ENCODE results near the gene CYP24A1.

Gene CYP24A1

DNA sequence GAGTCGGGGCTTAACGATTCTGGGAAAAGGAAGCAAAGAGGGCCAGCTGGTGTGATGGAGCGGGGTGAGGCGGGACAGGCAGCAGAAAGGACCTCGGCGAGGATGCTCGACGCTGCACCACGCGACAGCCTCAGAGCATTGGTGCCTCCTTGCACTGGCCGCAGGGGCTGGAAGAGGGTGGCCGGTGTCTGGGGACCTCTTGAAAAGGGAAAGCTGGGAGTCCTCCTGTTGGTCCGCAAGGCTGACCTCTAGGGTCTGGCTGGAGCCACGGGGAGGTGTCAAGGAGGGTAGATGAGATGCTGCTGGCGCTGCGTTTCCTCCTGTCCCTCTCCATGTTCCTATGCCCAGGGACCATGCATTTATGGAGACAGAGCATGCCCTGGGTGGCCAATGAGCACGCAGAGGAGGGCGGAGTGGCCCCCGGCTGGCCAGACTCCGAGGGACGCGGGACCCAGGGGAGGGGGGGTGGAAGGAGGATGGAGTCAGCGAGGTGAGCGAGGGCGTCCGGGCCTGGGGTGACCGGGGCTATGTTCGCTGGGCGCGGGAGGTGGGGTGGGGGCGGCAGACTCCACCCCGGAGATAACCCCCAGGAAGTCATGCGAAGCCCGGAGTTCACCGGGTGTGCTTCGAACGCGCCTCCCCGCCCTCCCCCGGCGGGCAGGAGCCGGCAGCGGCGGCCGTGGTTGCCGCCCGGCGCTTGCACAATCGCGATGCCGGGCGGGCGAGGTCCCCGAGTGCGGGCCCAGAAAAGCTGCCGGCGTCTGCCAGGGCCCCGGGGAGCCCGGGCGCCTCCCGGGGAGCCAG lies at the start of gene CYP24A1:
CYP24A1 (minus strand) TSS at position 334 of the 804 bp plus-strand sequence. CDS start 407 bp downstream, outside the sequence.
- peaks cover 15 to 19% of the 10 kb centered on the region in 2 donors for H3K4me1 Mint-ChIP-seq
- DNase-seq (no peak), ATAC-seq (replicated peaks) (no peak)
- H3K27me3 Mint-ChIP-seq: peaks cover 58 to 64% of the 10 kb centered on the region in 2 donors
- H3K4me3 Mint-ChIP-seq: peak within 1 kb of the TSS; percentile 43 to 56
- H3K27ac Mint-ChIP-seq: no peak within 1 kb of the TSS
- no peaks in the 10 kb centered on the region for H3K9me3 Mint-ChIP-seq
- H3K36me3 Mint-ChIP-seq: no peaks in the 10 kb centered on the region

- H3K4me1 Mint-ChIP-seq: peaks cover 12 to 18% of the 10 kb centered on the region in 2 donors
- no peak overlapping the region for H3K4me3 Mint-ChIP-seq
- H3K27ac Mint-ChIP-seq: no peak overlapping the region
- H3K36me3 Mint-ChIP-seq: peaks cover 8 to 13% of the 10 kb centered on the region in 2 donors
- DNase-seq (no peak), ATAC-seq (replicated peaks) (no peak)
- peaks cover 11% of the 10 kb centered on the region in 2 donors for H3K9me3 Mint-ChIP-seq
- H3K27me3 Mint-ChIP-seq: no peaks in the 10 kb centered on the region
These were observed 49.5 kb upstream of the CYP24A1 start for GRCh38 chr20:54223285-54223684.

DNA sequence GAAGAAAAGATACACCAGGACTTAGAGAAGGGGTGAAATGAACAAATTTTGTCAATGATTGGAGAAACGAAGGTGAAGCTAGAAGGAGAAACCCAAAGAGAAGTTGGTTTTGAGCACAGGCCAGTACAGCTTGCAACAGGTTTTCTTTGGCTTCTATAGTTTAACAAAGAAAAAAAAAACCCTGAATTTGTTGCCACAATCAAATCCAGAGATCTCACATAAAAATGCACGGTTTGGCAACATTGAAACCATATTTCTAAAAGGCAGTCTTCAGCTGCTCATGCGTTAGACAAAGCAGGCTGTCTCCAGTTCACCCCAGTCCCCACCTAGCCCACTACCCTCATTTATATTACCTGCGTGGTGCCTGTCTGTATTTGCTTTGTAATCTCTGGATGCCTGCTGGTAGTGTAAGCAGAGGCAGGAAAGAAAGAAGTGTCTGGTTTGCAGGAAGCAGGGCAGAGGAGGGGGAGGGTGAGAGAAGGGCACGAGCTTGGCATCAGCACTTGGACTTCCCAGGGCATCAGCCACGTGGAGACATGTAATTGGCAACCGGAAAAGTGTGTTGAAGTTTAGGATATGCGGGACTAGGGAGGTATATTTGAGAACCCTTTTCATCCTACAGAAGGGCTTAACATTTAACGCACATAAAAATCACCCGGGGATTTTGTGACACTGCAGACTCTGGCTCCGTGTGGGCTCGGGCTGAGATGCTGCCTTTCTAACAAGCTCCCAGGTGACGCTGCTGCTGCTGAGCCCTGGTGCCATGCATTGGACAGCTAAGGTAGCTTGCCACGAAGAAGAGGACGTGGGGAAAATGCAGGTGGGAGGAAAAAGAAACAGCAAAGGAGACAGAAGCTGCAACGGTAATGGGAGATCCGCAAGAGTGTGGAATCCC lies 48.5 kb upstream of the CYP24A1 start:
- no peak overlapping the region for H3K27ac Mint-ChIP-seq
- ATAC-seq (replicated peaks): no peak
- H3K4me3 Mint-ChIP-seq: no peak overlapping the region

GRCh38 chr20:54221353-54221752 lies 47.6 kb upstream of the CYP24A1 start:
- ATAC-seq (replicated peaks) (no peak), DNase-seq (no peak)
- no peak overlapping the region for H3K4me3 Mint-ChIP-seq
- H3K4me1 Mint-ChIP-seq: peaks cover 0 to 2% of the 10 kb centered on the region in 2 donors
- no peaks in the 10 kb centered on the region for H3K27me3 Mint-ChIP-seq
- H3K27ac Mint-ChIP-seq: no peak overlapping the region
- no peaks in the 10 kb centered on the region for H3K9me3 Mint-ChIP-seq
- peaks cover 12 to 24% of the 10 kb centered on the region in 2 donors for H3K36me3 Mint-ChIP-seq

More for the DNA sequence above, 48.5 kb upstream of the CYP24A1 start:
- peaks cover 7 to 19% of the 10 kb centered on the region in 2 donors for H3K36me3 Mint-ChIP-seq
- H3K27me3 Mint-ChIP-seq: no peaks in the 10 kb centered on the region
- H3K4me1 Mint-ChIP-seq: peaks cover 4 to 11% of the 10 kb centered on the region in 2 donors
- DNase-seq: no peak
- H3K9me3 Mint-ChIP-seq: peaks cover 3% of the 10 kb centered on the region in 2 donors

- H3K36me3 Mint-ChIP-seq: peaks cover 12 to 26% of the 10 kb centered on the region in 2 donors
- H3K4me1 Mint-ChIP-seq: no peaks in the 10 kb centered on the region
- DNase-seq: no peak
- no peak overlapping the region for H3K4me3 Mint-ChIP-seq
- no peaks in the 10 kb centered on the region for H3K27me3 Mint-ChIP-seq
- no peak overlapping the region for H3K27ac Mint-ChIP-seq
- no peaks in the 10 kb centered on the region for H3K9me3 Mint-ChIP-seq
- ATAC-seq (replicated peaks): no peak
These were observed 46.9 kb upstream of the CYP24A1 start for GRCh38 chr20:54220722-54221121.

GRCh38 chr20:54219751-54220426 lies 46.1 kb upstream of the CYP24A1 start:
- H3K4me3 Mint-ChIP-seq: no peak overlapping the region
- H3K27ac Mint-ChIP-seq: no peak overlapping the region
- peaks cover 12 to 28% of the 10 kb centered on the region in 2 donors for H3K36me3 Mint-ChIP-seq
- DNase-seq (no peak), ATAC-seq (replicated peaks) (no peak)
- no peaks in the 10 kb centered on the region for H3K4me1 Mint-ChIP-seq
- no peaks in the 10 kb centered on the region for H3K27me3 Mint-ChIP-seq
- H3K9me3 Mint-ChIP-seq: no peaks in the 10 kb centered on the region

GRCh38 chr20:54218470-54218869 lies 44.7 kb upstream of the CYP24A1 start:
- Mint-ChIP-seq H3K36me3 (peaks cover 12 to 28% of the 10 kb centered on the region in 2 donors), H3K27me3 (no peaks in the 10 kb centered on the region), H3K9me3 (no peaks in the 10 kb centered on the region), H3K4me1 (no peaks in the 10 kb centered on the region), H3K4me3 (no peak overlapping the region), H3K27ac (no peak overlapping the region)
- DNase-seq (no peak), ATAC-seq (replicated peaks) (no peak)

DNA sequence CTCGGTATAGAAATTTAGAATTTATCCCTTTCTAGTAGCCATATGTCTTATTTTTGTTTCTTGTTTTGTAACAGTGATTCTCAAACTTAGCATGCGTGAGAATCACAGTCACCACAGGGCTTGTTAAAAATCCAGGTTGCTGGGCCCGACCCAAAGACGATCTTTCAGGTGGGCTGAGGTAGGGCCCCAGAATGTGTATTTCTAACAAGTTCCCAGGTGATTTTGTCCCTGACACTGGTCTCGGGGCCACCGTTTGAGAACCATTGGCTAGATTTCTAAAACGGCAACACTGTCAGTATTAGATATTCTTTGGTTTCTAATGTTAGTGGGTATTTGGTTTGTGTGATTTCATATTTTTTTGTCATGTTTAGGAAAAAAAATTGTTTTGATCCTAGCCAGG lies 44.0 kb upstream of the CYP24A1 start:
- peaks cover 12 to 22% of the 10 kb centered on the region in 2 donors for H3K36me3 Mint-ChIP-seq
- no peak for ATAC-seq (replicated peaks)
- no peak overlapping the region for H3K4me3 Mint-ChIP-seq
- H3K9me3 Mint-ChIP-seq: no peaks in the 10 kb centered on the region
- no peak overlapping the region for H3K27ac Mint-ChIP-seq
- no peaks in the 10 kb centered on the region for H3K27me3 Mint-ChIP-seq
- no peak for DNase-seq
- H3K4me1 Mint-ChIP-seq: no peaks in the 10 kb centered on the region

- H3K27ac Mint-ChIP-seq: no peak overlapping the region
- DNase-seq: no peak
These were observed 41.5 kb upstream of the CYP24A1 start for GRCh38 chr20:54215157-54215789.

DNA sequence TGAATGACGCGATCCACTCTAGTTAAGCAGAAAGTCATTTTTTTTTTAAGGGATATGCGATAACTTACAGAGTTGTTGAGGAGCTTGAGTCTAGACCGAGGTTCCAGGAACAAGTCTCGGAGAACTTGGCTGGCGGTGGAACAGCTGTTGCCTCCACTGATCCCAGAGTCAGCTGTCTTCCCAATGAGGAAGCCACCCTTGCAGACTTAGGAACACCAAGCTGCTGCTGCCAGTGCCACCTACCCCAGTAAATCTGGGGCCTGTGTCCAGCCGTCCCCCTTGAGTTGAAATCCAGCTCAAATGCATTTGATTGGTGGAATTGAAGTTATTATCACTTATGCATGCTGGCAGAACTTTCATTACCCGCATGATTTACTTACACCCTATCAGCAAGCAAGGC lies 40.8 kb upstream of the CYP24A1 start:
- H3K4me3 Mint-ChIP-seq: no peak overlapping the region
- H3K36me3 Mint-ChIP-seq: peaks cover 6 to 15% of the 10 kb centered on the region in 2 donors
- no peaks in the 10 kb centered on the region for H3K27me3 Mint-ChIP-seq
- H3K4me1 Mint-ChIP-seq: peaks cover 6 to 9% of the 10 kb centered on the region in 2 donors
- DNase-seq (no peak), ATAC-seq (replicated peaks) (no peak)
- no peaks in the 10 kb centered on the region for H3K9me3 Mint-ChIP-seq
- no peak overlapping the region for H3K27ac Mint-ChIP-seq

More at GRCh38 chr20:54215157-54215789, 41.5 kb upstream of the CYP24A1 start:
- no peak for ATAC-seq (replicated peaks)
- Mint-ChIP-seq H3K4me1 (peaks cover 0 to 5% of the 10 kb centered on the region in 2 donors), H3K9me3 (no peaks in the 10 kb centered on the region), H3K36me3 (peaks cover 6 to 15% of the 10 kb centered on the region in 2 donors), H3K4me3 (no peak overlapping the region), H3K27me3 (no peaks in the 10 kb centered on the region)

DNA sequence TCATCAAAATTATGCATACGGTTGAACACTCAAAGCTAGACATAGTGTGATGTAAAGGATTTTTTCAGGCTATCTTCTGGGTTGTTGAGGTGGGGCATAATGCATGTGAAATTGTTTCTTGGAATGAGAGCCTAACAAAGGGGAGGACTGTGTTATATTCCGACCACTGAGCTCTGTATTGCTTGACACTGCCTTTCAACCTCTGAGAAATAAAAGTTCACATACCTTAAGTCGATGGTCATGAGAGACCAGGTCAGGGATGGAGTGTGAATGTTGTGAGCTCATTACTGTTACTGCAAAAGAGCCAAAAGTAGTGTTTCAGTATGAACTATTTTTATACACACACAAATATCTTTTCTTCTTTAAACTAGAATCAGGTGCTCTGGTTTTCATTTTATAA lies 39.1 kb upstream of the CYP24A1 start:
- Mint-ChIP-seq H3K36me3 (peaks cover 6 to 15% of the 10 kb centered on the region in 2 donors), H3K27ac (no peak overlapping the region), H3K4me1 (peaks cover 17 to 19% of the 10 kb centered on the region in 2 donors), H3K27me3 (no peaks in the 10 kb centered on the region), H3K4me3 (no peak overlapping the region), H3K9me3 (no peaks in the 10 kb centered on the region)
- no peak for ATAC-seq (replicated peaks)
- DNase-seq: no peak

DNA sequence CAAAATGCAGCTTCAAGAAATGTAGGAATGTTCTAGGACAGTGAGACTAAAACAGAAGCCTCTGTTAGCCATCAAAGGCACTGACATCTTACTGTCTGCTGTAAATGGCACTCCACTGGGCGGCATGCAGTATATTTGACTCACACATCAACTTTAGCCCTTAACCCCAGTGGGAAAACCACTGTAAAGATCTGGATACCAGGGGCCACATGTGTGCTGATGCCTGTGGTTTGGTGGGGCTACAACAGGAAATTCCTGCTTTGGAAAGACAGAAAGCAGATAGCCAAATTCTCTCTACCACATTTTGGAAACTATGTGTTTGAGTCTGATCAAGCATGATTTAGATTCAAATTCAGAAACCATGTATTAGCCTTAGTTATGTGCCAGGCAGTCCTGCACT lies 38.4 kb upstream of the CYP24A1 start:
- Mint-ChIP-seq H3K27ac (no peak overlapping the region), H3K36me3 (peaks cover 6 to 9% of the 10 kb centered on the region in 2 donors)

GRCh38 chr20:54209216-54209813 lies 35.5 kb upstream of the CYP24A1 start:
- ATAC-seq (replicated peaks) (no peak), DNase-seq (no peak)
- H3K36me3 Mint-ChIP-seq: no peaks in the 10 kb centered on the region
- no peaks in the 10 kb centered on the region for H3K9me3 Mint-ChIP-seq
- peaks cover 26 to 36% of the 10 kb centered on the region in 2 donors for H3K4me1 Mint-ChIP-seq
- peaks cover 0 to 7% of the 10 kb centered on the region in 2 donors for H3K27me3 Mint-ChIP-seq
- no peak overlapping the region for H3K27ac Mint-ChIP-seq
- peak overlapping the region; percentile 37 to 98 for H3K4me3 Mint-ChIP-seq

More for the DNA sequence above, 38.4 kb upstream of the CYP24A1 start:
- Mint-ChIP-seq H3K4me3 (no peak overlapping the region), H3K9me3 (no peaks in the 10 kb centered on the region), H3K27me3 (no peaks in the 10 kb centered on the region), H3K4me1 (peaks cover 21 to 22% of the 10 kb centered on the region in 2 donors)
- ATAC-seq (replicated peaks): no peak
- no peak for DNase-seq
